Activated CD4-positive, alpha-beta T cell treated with anti-CD3 and anti-CD28 coated beads, Interleukin-2, amount 10 ng/mL, durations not matched to agents 24 days and 14 days (primary cell): Measurements from ENCODE around the gene HSPBP1. TPM values are rescaled to one million over a fixed set of nuclear protein-coding genes. Genes with fewer than 3 reads are reported as not detected.

Experiments
- DNase-seq: peaks from one replicate; pipeline ENCODE4 v3.0.0; 2022
- H3K27ac Mint-ChIP-seq: one replicate; pipeline ENCODE4 v1.8.0; 2022; ENCODE audit warnings: mild to moderate bottlenecking, mixed read lengths
- H3K27me3 Mint-ChIP-seq: one replicate; pipeline ENCODE4 v1.8.0; 2022; ENCODE audit warnings: mixed read lengths
- H3K36me3 Mint-ChIP-seq: one replicate; pipeline ENCODE4 v1.8.0; 2022; ENCODE audit warnings: low read depth, mild to moderate bottlenecking, mixed read lengths
- H3K4me1 Mint-ChIP-seq: one replicate; pipeline ENCODE4 v1.8.0; 2021; ENCODE audit warnings: mixed read lengths
- H3K4me3 Mint-ChIP-seq: one replicate; pipeline ENCODE4 v1.8.0; 2022; ENCODE audit warnings: mild to moderate bottlenecking, moderate library complexity, mixed read lengths
- H3K9me3 Mint-ChIP-seq: one replicate; pipeline ENCODE4 v1.8.0; 2021; ENCODE audit warnings: mixed read lengths
- intact Hi-C: fragments of 100-400 bp; cut with micrococcal nuclease; formaldehyde crosslinking; loops from one replicate; pipeline ENCODE4 v1.15.1; 2023
- total RNA-seq: library from RNA; stranded (reverse); gene quantifications from 2 replicates; pipeline ENCODE4 v1.2.3, GENCODE V29; 2022

HSPBP1 gene
- total RNA-seq, 1 donor from 2014 or later: 63.9 TPM

DNA sequence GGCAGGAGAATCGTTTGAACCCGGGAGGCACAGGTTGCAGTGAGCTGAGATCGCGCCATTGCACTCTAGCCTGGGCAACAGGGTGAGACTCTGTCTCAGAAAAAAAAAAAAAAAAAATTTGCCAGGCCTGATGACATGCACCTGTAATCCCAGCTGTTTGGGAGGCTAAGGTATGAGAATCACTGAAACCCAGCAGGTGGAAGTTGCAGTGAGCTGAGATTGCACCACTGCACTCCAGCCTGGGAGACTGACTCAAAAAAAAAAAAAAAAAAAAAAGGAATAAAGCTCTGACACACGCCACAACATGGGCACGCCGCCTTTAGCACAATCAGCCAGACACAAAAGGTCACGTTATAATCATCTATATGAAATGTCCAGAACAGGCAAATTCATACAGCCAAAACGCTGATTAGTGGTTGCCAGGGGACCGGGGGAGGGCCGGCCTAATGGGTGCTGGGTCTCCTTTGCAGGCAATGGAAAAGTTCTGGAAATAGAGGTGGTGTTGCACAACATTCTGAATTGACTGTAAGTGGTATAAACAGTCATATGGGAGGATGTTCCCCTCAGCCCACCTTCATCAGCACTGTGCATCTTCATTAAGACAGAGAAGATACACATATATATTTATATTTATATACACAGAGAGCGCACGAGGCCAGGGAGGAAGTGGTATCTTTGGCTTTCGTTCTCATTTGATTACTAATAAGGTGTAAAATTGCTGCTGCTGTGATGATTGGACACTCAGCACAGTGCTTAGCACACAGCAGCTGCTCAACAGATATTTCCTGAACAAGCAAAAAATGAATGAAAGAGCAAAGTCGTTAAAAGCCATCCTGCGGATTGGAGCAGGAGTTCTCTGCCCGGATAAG, 3.8 kb downstream of the HSPBP1 start:
- Mint-ChIP-seq H3K4me1 (peaks cover 22% of the 10 kb centered on the region), H3K4me3 (no peak overlapping the region), H3K27ac (no peak overlapping the region), H3K36me3 (peaks cover 24% of the 10 kb centered on the region), H3K9me3 (no peaks in the 10 kb centered on the region), H3K27me3 (no peaks in the 10 kb centered on the region)
- no peak for DNase-seq
- intact Hi-C loops: no loop called here

DNA sequence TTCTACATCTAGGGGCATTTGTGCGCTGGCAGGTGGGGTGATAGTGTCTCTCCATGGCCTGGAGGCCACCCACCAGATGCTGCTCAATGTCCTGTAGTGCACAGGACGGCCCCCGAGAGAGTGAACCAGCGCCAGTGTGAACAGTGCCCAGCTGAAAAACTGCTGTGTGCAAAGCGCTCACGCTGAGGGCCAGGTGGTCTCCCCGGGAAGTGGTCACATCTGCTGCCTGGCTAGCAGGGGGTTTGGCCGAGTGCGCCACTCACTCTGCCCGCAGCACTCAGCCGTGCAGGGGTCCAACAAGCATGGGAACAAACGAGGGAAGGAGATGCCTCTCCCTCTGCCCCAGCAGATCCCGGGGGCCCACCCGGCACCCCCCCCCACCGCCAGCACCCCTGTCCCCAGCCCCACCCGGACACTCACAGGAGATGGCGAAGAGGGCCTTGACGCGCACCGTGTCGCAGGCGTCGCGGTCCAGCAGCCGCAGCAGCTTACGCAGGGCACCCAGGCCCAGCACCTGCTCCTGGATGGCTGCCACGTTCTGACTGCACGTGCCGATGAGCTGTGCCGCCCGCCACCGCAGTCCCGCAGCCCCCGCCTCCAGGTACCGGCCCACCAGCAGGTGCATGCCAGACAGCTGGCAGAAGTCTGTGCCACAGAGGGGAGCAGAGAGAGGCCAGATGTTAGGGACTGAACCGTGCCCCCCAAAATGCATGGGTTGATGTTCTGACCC, 5.8 kb downstream of the HSPBP1 start:
- DNase-seq: no peak
- peaks cover 7% of the 10 kb centered on the region for H3K4me1 Mint-ChIP-seq
- no peaks in the 10 kb centered on the region for H3K9me3 Mint-ChIP-seq
- no peak overlapping the region for H3K27ac Mint-ChIP-seq
- H3K36me3 Mint-ChIP-seq: peaks cover 28% of the 10 kb centered on the region
- no peaks in the 10 kb centered on the region for H3K27me3 Mint-ChIP-seq
- no peak overlapping the region for H3K4me3 Mint-ChIP-seq
- intact Hi-C loops: no loop called here

GRCh38 chr19:55272142-55272541, 7.8 kb downstream of the HSPBP1 start:
- Mint-ChIP-seq H3K4me1 (peaks cover 2% of the 10 kb centered on the region), H3K36me3 (peaks cover 28% of the 10 kb centered on the region), H3K27me3 (no peaks in the 10 kb centered on the region), H3K27ac (no peak overlapping the region), H3K9me3 (no peaks in the 10 kb centered on the region), H3K4me3 (no peak overlapping the region)
- no peak for DNase-seq
- intact Hi-C loops: no loop called here

GRCh38 chr19:55270172-55270942, 9.6 kb downstream of the HSPBP1 start:
- H3K4me1 Mint-ChIP-seq: no peaks in the 10 kb centered on the region
- peaks cover 6% of the 10 kb centered on the region for H3K9me3 Mint-ChIP-seq
- no peak overlapping the region for H3K4me3 Mint-ChIP-seq
- H3K36me3 Mint-ChIP-seq: peaks cover 29% of the 10 kb centered on the region
- intact Hi-C loops: no loop called here
- H3K27ac Mint-ChIP-seq: no peak overlapping the region
- no peaks in the 10 kb centered on the region for H3K27me3 Mint-ChIP-seq
- no peak for DNase-seq

- Mint-ChIP-seq H3K27me3 (no peaks in the 10 kb centered on the region), H3K36me3 (peaks cover 29% of the 10 kb centered on the region), H3K9me3 (peaks cover 6% of the 10 kb centered on the region), H3K4me3 (no peak overlapping the region), H3K4me1 (no peaks in the 10 kb centered on the region), H3K27ac (no peak overlapping the region)
- no peak for DNase-seq
- intact Hi-C loops: no loop called here
Measured at GRCh38 chr19:55269299-55269698, 10.6 kb downstream of the HSPBP1 start.

DNA sequence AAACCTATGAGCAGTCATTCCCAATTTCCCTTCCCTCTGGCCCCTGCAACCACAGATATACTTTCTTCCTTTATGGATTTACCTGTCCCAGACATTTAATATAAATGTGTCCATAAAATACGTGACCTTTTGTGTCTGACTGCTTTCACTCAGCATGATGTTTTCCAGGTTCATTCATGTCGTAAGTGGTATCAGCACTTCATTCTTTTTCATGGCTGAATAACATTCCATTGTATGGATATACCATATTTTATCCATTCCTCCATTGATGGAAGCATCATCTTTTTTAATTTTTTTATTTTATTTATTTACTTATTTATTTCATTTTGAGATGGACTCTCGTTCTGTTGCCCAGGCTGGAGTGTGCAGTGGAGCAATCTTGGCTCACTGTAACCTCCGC, 13.1 kb downstream of the HSPBP1 start:
- peaks cover 2% of the 10 kb centered on the region for H3K4me1 Mint-ChIP-seq
- DNase-seq: no peak
- H3K27ac Mint-ChIP-seq: no peak overlapping the region
- intact Hi-C loops: no loop called here
- no peaks in the 10 kb centered on the region for H3K27me3 Mint-ChIP-seq
- peaks cover 6% of the 10 kb centered on the region for H3K9me3 Mint-ChIP-seq
- no peak overlapping the region for H3K4me3 Mint-ChIP-seq
- peaks cover 27% of the 10 kb centered on the region for H3K36me3 Mint-ChIP-seq

DNA sequence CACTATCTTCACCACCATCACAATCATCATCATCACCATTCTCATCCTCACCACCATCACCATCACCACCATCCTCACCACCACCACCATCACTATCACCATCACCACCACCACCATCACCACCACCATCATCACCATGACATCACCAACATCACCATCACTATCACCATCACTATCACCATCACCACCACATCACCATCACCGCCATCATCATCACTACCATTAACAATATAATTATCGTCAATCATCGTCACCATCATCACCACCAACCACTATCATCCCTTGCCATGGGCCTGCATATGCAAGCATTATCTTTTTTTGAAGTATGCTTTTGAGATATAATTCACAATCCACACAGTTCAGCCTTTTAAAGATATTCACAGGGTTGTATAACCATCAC, 13.5 kb downstream of the HSPBP1 start:
- Mint-ChIP-seq H3K4me3 (no peak overlapping the region), H3K27ac (no peak overlapping the region), H3K36me3 (peaks cover 26% of the 10 kb centered on the region), H3K27me3 (no peaks in the 10 kb centered on the region), H3K9me3 (peaks cover 6% of the 10 kb centered on the region), H3K4me1 (peaks cover 2% of the 10 kb centered on the region)
- DNase-seq: no peak
- intact Hi-C loops: no loop called here

DNA sequence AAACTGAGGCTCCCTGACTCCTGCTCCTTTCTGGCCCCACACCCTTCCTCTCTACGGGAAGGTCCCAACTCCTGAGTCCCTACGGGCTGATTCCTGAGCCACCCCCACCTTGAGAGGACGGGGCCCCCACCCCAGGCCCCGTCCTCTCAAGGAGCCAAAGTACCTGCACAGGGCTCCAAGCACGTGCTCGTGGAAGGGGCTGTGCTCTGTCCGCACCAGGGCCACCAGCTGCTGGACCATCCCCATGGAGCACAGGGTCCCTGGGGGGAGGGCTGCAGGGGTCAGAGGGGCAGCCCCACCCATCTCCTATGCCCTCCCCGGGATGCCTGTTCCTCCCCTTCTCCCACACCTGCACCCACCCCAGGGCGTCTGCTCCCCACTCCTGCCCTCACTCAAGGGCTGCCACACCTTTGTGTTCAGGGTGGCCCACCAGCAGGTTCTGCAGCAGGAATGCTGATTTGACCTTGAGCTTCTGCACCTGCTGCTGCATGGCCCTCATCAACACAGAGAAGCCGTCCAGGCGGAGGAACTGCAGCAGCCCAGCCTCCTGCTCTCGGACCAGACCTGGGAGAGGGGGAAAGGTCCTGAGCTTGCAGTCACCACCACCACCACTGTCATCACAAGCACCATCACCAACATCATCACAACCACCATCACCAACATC, 14.1 kb downstream of the HSPBP1 start:
- H3K27me3 Mint-ChIP-seq: no peaks in the 10 kb centered on the region
- peaks cover 2% of the 10 kb centered on the region for H3K4me1 Mint-ChIP-seq
- intact Hi-C loops: no loop called here
- no peak overlapping the region for H3K27ac Mint-ChIP-seq
- DNase-seq: no peak
- H3K4me3 Mint-ChIP-seq: no peak overlapping the region
- H3K36me3 Mint-ChIP-seq: peaks cover 24% of the 10 kb centered on the region
- peaks cover 6% of the 10 kb centered on the region for H3K9me3 Mint-ChIP-seq

DNA sequence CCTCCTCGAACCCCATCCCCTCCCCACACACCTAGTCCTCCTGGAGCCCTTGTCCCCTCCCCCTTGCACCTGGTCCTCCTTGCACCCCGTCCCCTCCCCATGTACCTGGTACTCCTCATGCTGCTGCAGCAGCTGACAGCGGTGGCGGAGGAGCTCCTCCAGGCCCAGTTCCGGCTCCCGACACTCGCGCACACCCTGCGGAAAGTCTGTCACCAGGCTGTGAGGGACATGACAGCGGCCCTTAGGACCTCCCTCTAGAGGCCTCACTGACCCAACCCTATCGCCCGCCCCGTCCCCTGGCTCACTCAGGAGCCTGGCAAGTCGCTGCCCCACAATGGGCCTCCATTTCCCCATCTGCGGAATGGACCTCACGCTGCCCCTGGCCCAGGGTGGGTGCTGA, 14.7 kb downstream of the HSPBP1 start:
- H3K9me3 Mint-ChIP-seq: peaks cover 6% of the 10 kb centered on the region
- peaks cover 21% of the 10 kb centered on the region for H3K36me3 Mint-ChIP-seq
- DNase-seq: no peak
- H3K27ac Mint-ChIP-seq: no peak overlapping the region
- intact Hi-C loops: no loop called here
- H3K4me3 Mint-ChIP-seq: no peak overlapping the region
- peaks cover 6% of the 10 kb centered on the region for H3K4me1 Mint-ChIP-seq
- H3K27me3 Mint-ChIP-seq: no peaks in the 10 kb centered on the region

- Mint-ChIP-seq H3K36me3 (peaks cover 21% of the 10 kb centered on the region), H3K4me3 (no peak overlapping the region), H3K9me3 (peaks cover 6% of the 10 kb centered on the region), H3K27me3 (no peaks in the 10 kb centered on the region), H3K27ac (no peak overlapping the region), H3K4me1 (peaks cover 7% of the 10 kb centered on the region)
- DNase-seq: no peak
- intact Hi-C loops: no loop called here
Measured at GRCh38 chr19:55264531-55264930, 15.4 kb downstream of the HSPBP1 start.

- no peak for DNase-seq
- no peak overlapping the region for H3K4me3 Mint-ChIP-seq
- intact Hi-C loops: no loop called here
- peaks cover 15% of the 10 kb centered on the region for H3K4me1 Mint-ChIP-seq
- peaks cover 23% of the 10 kb centered on the region for H3K36me3 Mint-ChIP-seq
- peaks cover 2% of the 10 kb centered on the region for H3K27me3 Mint-ChIP-seq
- H3K9me3 Mint-ChIP-seq: peaks cover 6% of the 10 kb centered on the region
- no peak overlapping the region for H3K27ac Mint-ChIP-seq
Measured at GRCh38 chr19:55262359-55262758, 17.6 kb downstream of the HSPBP1 start.

GRCh38 chr19:55261671-55262126, 18.2 kb downstream of the HSPBP1 start:
- intact Hi-C loops: no loop called here
- peaks cover 2% of the 10 kb centered on the region for H3K27me3 Mint-ChIP-seq
- no peak overlapping the region for H3K4me3 Mint-ChIP-seq
- H3K36me3 Mint-ChIP-seq: peaks cover 27% of the 10 kb centered on the region
- H3K9me3 Mint-ChIP-seq: peaks cover 6% of the 10 kb centered on the region
- H3K4me1 Mint-ChIP-seq: peaks cover 20% of the 10 kb centered on the region
- no peak overlapping the region for H3K27ac Mint-ChIP-seq
- no peak for DNase-seq

DNA sequence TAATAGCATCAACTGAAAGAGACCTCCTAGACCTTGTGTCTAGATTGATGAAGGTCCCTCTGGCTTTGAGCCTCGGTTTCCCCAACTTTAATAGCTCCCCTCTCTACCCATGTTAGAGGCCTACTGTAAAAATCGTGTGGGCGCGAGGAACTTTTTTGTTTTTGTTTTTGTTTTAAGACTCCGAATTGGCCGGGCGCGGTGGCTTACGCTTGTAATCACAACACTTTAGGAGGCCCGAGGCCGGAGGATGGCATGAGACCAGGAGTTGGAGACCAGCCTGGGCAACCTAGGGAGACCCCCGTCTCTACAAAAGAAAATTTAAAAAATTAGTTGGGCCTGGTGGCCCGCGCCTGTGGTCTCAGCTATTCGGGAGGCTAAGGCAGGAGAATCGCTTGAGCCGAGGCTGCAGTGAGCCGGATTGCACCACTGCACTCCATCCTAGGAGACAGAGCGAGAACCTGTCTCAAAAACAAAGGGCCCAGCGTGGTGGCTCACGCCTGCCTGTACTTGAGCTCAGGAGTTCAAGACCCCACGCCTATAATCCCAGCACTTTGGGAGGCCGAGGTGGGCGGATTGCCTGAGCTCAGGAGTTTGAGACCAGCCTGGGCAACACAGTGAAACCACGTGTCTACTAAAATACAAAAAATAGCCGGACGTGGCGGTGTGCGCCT, 20.2 kb downstream of the HSPBP1 start:
- Mint-ChIP-seq H3K27ac (peak overlapping the region; percentile 99), H3K9me3 (no peaks in the 10 kb centered on the region), H3K27me3 (peaks cover 2% of the 10 kb centered on the region), H3K4me1 (peaks cover 38% of the 10 kb centered on the region), H3K4me3 (peak overlapping the region; percentile 89), H3K36me3 (peaks cover 36% of the 10 kb centered on the region)
- no peak for DNase-seq
- intact Hi-C loops: loop anchor here (1.0 to 10.0 kb wide), 9 partner anchors 21 to 1055 kb away; partner anchors contain the start of genes FIZ1, HSPBP1, LENG9 and PPP1R12C
